Amniotic epithelial cell (primary cell): ENCODE measurements around the gene RFESD.
A peak's percentile ranks its signal among the peaks of the same experiment; 100 is the strongest.
"Not testable (repeated sequence)": the region's sequence is repeated elsewhere in the genome, so short reads cannot be mapped to it uniquely, and the experiment has no call there.

Experiments
- DNase-seq: peaks from one replicate; pipeline ENCODE4 v3.0.0-alpha.2; 2010; ENCODE audit warnings: low read depth

RFESD gene

GRCh38 chr5:95667061-95667618, 20.6 kb downstream of the RFESD start:
- no peak for DNase-seq

- DNase-seq, result no peak
Measured at GRCh38 chr5:95667678-95668077, 21.1 kb downstream of the RFESD start.

GRCh38 chr5:95668216-95668615, 21.6 kb downstream of the RFESD start:
- DNase-seq, result peak; percentile 33

GRCh38 chr5:95668728-95669127, 22.2 kb downstream of the RFESD start:
- DNase-seq, result peak; percentile 47

- DNase-seq, result peak; percentile 97
Measured at GRCh38 chr5:95669540-95669939, 23.0 kb downstream of the RFESD start.

GRCh38 chr5:95669985-95670384, 23.4 kb downstream of the RFESD start:
- no peak for DNase-seq

- no peak for DNase-seq
Measured at GRCh38 chr5:95670568-95670967, 24.0 kb downstream of the RFESD start.

- DNase-seq, result no peak
Measured at GRCh38 chr5:95671826-95672225, 25.2 kb downstream of the RFESD start.

- DNase-seq, result no peak
Measured at GRCh38 chr5:95672641-95673040, 26.1 kb downstream of the RFESD start.

GRCh38 chr5:95673081-95673480, 26.5 kb downstream of the RFESD start:
- DNase-seq, result peak; percentile 65

GRCh38 chr5:95682891-95683290, 36.3 kb downstream of the RFESD start, which contains the start of gene SPATA9:
Gene SPATA9 (minus strand): TSS chr5:95682991. CDS start chr5:95682854, 137 bp downstream.
- DNase-seq, result no peak

GRCh38 chr5:95684361-95684760, 37.8 kb downstream of the RFESD start:
- DNase-seq, result no peak

- DNase-seq, result peak; percentile 24
Measured at GRCh38 chr5:95686651-95687050, 40.1 kb downstream of the RFESD start.

GRCh38 chr5:95689680-95690079, 43.1 kb downstream of the RFESD start:
- DNase-seq, result no peak

- DNase-seq, result no peak
Measured at GRCh38 chr5:95690333-95690732, 43.8 kb downstream of the RFESD start.

- no peak for DNase-seq
Measured at GRCh38 chr5:95697781-95698681, 51.5 kb downstream of the RFESD start.

- DNase-seq, result no peak
Measured at GRCh38 chr5:95699337-95699736, 52.8 kb downstream of the RFESD start.

- DNase-seq, result peak; percentile 36
Measured at GRCh38 chr5:95701074-95701473, 54.5 kb downstream of the RFESD start.

GRCh38 chr5:95704150-95704549, 57.6 kb downstream of the RFESD start:
- no peak for DNase-seq

- DNase-seq, result not testable (repeated sequence)
Measured at GRCh38 chr5:95706196-95706595, 59.6 kb downstream of the RFESD start.

GRCh38 chr5:95707055-95707454, 60.5 kb downstream of the RFESD start:
- no peak for DNase-seq
